H1 (cell line): ENCODE data around the gene ATF7. TPM values are rescaled to one million over a fixed set of nuclear protein-coding genes. Genes with fewer than 3 reads are reported as not detected.

ENCODE experiments used
- RNF2 ChIP-seq: fragments of 200-900, 300-1000 bp; sonication (generic); IDR thresholded peaks from 2 replicates; pipeline ENCODE4 v1.7.1; 2016; ENCODE audit warnings: borderline replicate concordance, low read depth, mild to moderate bottlenecking, antibody characterized with exemption, low read length; ENCODE audit not compliant: poor library complexity, severe bottlenecking; ENCODE audit errors: missing control alignments
- polyA plus RNA-seq, 7 experiments: library from polyadenylated mRNA; depleted of rRNA in 3 of 7; stranded (reverse) in 5 of 7; unstranded in 2 of 7; fragments of >200 nt in 5 of 7; fragments of 200-250 nt in 2 of 7; gene quantifications; 1 replicate in 5 of 7; 2 replicates in 1 of 7; 4 replicates in 1 of 7; pipeline versions ENCODE4 v1.2.1 to v1.2.3, GENCODE V29; 2011 to 2013; ENCODE audit warnings: missing spikeins in 2 of 7, mixed read lengths in 2 of 7
- total RNA-seq: library from RNA; stranded (reverse); fragmentation: NEBNext Ultra II Directional; extraction: Animal tissue kit (Norgen Biotek cat#: 25700); gene quantifications from 2 replicates; pipeline ENCODE4 v1.2.1, GENCODE V29; 2021
- TF ChIP-seq, protein P1 (sequence below), 3 experiments: IDR thresholded peaks; 1 replicate in 2 of 3; 2 replicates in 1 of 3; pipeline versions ENCODE4 v1.5.1 to v1.6.1; 2011; ENCODE audit warnings: low read length in 3 of 3, mild to moderate bottlenecking in 3 of 3, inconsistent platforms in 2 of 3, low read depth in 1 of 3, moderate library complexity in 1 of 3; ENCODE audit not compliant: insufficient read depth in 1 of 3; ENCODE audit errors: control extremely low read depth in 1 of 3

The ATF7 gene
- total and polyA plus RNA-seq, 2 of the 8 experiments (the other 6 are each of a cell fraction or from before 2014, with no cell fraction given): 10.1 to 16.6 TPM

DNA sequence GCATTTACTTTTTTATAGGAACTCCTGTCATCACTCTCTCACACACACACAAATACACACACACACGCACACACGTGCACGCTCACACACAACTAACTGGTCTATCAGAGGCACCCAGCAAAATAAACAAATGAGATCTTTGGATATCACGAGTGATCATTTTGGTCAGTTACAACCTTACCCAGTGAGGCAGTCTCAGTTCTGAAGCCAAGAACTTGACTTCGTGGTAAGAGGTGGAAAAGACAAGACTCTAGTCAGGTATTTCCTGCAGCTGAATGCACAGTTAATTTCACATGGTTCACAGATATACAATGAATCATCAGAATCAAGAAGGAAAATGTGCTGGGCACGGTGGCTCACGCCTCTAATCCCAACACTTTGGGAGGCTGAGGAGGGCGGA lies 39.4 kb downstream of the ATF7 start (continued):
- TF ChIP-seq, protein P1, sequence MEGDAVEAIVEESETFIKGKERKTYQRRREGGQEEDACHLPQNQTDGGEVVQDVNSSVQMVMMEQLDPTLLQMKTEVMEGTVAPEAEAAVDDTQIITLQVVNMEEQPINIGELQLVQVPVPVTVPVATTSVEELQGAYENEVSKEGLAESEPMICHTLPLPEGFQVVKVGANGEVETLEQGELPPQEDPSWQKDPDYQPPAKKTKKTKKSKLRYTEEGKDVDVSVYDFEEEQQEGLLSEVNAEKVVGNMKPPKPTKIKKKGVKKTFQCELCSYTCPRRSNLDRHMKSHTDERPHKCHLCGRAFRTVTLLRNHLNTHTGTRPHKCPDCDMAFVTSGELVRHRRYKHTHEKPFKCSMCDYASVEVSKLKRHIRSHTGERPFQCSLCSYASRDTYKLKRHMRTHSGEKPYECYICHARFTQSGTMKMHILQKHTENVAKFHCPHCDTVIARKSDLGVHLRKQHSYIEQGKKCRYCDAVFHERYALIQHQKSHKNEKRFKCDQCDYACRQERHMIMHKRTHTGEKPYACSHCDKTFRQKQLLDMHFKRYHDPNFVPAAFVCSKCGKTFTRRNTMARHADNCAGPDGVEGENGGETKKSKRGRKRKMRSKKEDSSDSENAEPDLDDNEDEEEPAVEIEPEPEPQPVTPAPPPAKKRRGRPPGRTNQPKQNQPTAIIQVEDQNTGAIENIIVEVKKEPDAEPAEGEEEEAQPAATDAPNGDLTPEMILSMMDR (IDR thresholded peaks at IDR 0.05; ENCODE audit: control extremely low read depth in 1 of 3, insufficient read depth in 1 of 3, low read depth in 1 of 3, low read length in 3 of 3): no peak
- no peak for TF ChIP-seq RNF2
